Skin of body (tissue), 2 donors: ENCODE data around the gene RIN3. TPM values are rescaled to one million over a fixed set of nuclear protein-coding genes. Genes with fewer than 3 reads are reported as not detected.

Experiments
- DNase-seq: peaks from one replicate; lab custom pipeline; 2025; lab: John Stamatoyannopoulos, UW
- total RNA-seq: library from RNA; depleted of rRNA; stranded (reverse); fragments of >200 nt; gene quantifications from one replicate; pipeline ENCODE4 v1.2.3, GENCODE V29; 2014

RIN3 gene
- total RNA-seq, 1 donor from 2014 or later = 8.2 TPM

- no peak for DNase-seq
Measured at GRCh38 chr14:92737206-92737605, 223.6 kb downstream of the RIN3 start.

- no peak for DNase-seq
Measured at GRCh38 chr14:92737619-92738188, 224.1 kb downstream of the RIN3 start.

Other genes starting within 250 kb of the RIN3 start
- gene SLC24A4, start 190.6 kb upstream of the RIN3 start, total RNA-seq = 0.49 TPM
- 86.2 TPM for gene LGMN, start 234.8 kb downstream of the RIN3 start, total RNA-seq